A549 (cell line): Measurements from ENCODE around the gene ZBTB47. TPM values are rescaled to one million over a fixed set of nuclear protein-coding genes. Genes with fewer than 3 reads are reported as not detected.

Source experiments
- ATAC-seq, 2 experiments: fragments of 200-7000 bp in 1 of 2; fragments of >200 bp in 1 of 2; cut with Nextera tagmentation in 1 of 2; cut with Tn5 transposase in 1 of 2; 3 replicates each; pipeline versions ENCODE4 v1.8.0 to v1.9.1; 2018 to 2020; ENCODE audit warnings: mild to moderate bottlenecking in 1 of 2, moderate library complexity in 1 of 2
- CTCF ChIA-PET: fragments of 300-600 bp; sonication (Branson Sonifier 250); formaldehyde crosslinking; extraction: SDS; loops from one replicate; lab custom pipeline; 2021; ENCODE audit warnings: antibody characterized with exemption, inconsistent platforms; lab: Yijun Ruan, JAX
- POLR2A ChIA-PET: fragments of 350-600 bp; formaldehyde crosslinking; extraction: SDS; loops from one replicate; lab custom pipeline; 2021; ENCODE audit warnings: antibody characterized with exemption, inconsistent platforms; lab: Yijun Ruan, JAX
- DNase-seq, 2 experiments: peaks; one replicate each; pipeline versions ENCODE4 v3.0.0 to v3.0.0-alpha.2; 2011 to 2016; ENCODE audit warnings: low read depth in 1 of 2, low spot score in 1 of 2
- FAIRE-seq: peaks from 2 replicates; lab custom pipeline; 2011; peaks lifted over from hg19 to GRCh38; lab: Jason Lieb, UNC
- H3K27ac ChIP-seq, 2 experiments: fragments of >200 bp; sonication (Bioruptor Twin); formaldehyde crosslinking; 3 replicates each; pipeline ENCODE4 v1.5.1; 2016 to 2017
- H3K4me1 ChIP-seq: fragments of >200 bp; sonication (Bioruptor Twin); formaldehyde crosslinking; 3 replicates; pipeline ENCODE4 v1.6.1; 2016
- H3K4me2 ChIP-seq: fragments of >200 bp; sonication (Bioruptor Twin); formaldehyde crosslinking; 3 replicates; pipeline ENCODE4 v1.6.1; 2016
- H3K4me3 ChIP-seq: fragments of >200 bp; sonication (Bioruptor Twin); formaldehyde crosslinking; 3 replicates; pipeline ENCODE4 v1.5.1; 2016
- H3K9me3 ChIP-seq: fragments of >200 bp; sonication (Bioruptor Twin); formaldehyde crosslinking; 3 replicates; pipeline ENCODE4 v1.6.1; 2016
- BHLHE40 ChIP-seq: IDR thresholded peaks from 2 replicates; pipeline ENCODE4 v1.6.1; 2012; ENCODE audit warnings: low read depth, low read length, inconsistent platforms
- CEBPB ChIP-seq, 2 experiments: fragments of >200 bp in 1 of 2; sonication (Bioruptor Twin) in 1 of 2; formaldehyde crosslinking in 1 of 2; IDR thresholded peaks; 2 replicates each; pipeline ENCODE4 v1.6.1; 2012 to 2016
- CHD2 ChIP-seq: fragments of 150-350 bp; IDR thresholded peaks from 2 replicates; pipeline ENCODE4 v1.6.1; 2014; ENCODE audit warnings: low read length; ENCODE audit not compliant: partially characterized antibody
- CHD4 ChIP-seq: fragments of 200-600 bp; sonication (generic); IDR thresholded peaks from 2 replicates; pipeline ENCODE4 v1.6.1; 2016; ENCODE audit warnings: antibody characterized with exemption, mild to moderate bottlenecking, borderline replicate concordance
- JUN ChIP-seq, 2 experiments: fragments of >200 bp; sonication (Bioruptor Twin); formaldehyde crosslinking; IDR thresholded peaks; 2 replicates in 1 of 2; 3 replicates in 1 of 2; pipeline ENCODE4 v1.6.1; 2016 to 2017
- KDM1A ChIP-seq: fragments of 200-600 bp; sonication (generic); IDR thresholded peaks from 2 replicates; pipeline ENCODE4 v1.6.1; 2016; ENCODE audit warnings: low read depth, mild to moderate bottlenecking
- POLR2AphosphoS2 ChIP-seq: conservative IDR thresholded peaks from 2 replicates; pipeline ENCODE4 v1.6.1; 2012; ENCODE audit warnings: low read length, improper control_type of control experiment, inconsistent platforms
- RARB ChIP-seq: fragments of 250-450 bp; sonication (Bioruptor Pico); IDR thresholded peaks from 2 replicates; pipeline ENCODE4 v1.8.0; 2021; ENCODE audit warnings: mild to moderate bottlenecking, moderate library complexity
- RNF2 ChIP-seq: fragments of 200-600 bp; sonication (generic); IDR thresholded peaks from 2 replicates; pipeline ENCODE4 v1.6.1; 2016; ENCODE audit warnings: low read depth, mild to moderate bottlenecking, antibody characterized with exemption, moderate library complexity, borderline replicate concordance
- SMC3 ChIP-seq: fragments of >200 bp; sonication (Bioruptor Twin); formaldehyde crosslinking; IDR thresholded peaks from 3 replicates; pipeline ENCODE4 v1.6.1; 2018; ENCODE audit warnings: inconsistent platforms
- TFCP2L1 ChIP-seq: fragments of 250-450 bp; sonication (Bioruptor Pico); IDR thresholded peaks from 2 replicates; pipeline ENCODE4 v1.5.0; 2021; ENCODE audit warnings: mild to moderate bottlenecking
- ZC3H11A ChIP-seq: fragments of 450-650 bp; IDR thresholded peaks from 2 replicates; pipeline ENCODE4 v1.6.1; 2014; ENCODE audit warnings: antibody characterized with exemption, mild to moderate bottlenecking
- ZSCAN20 ChIP-seq: fragments of 250-450 bp; sonication (Bioruptor Pico); IDR thresholded peaks from 2 replicates; pipeline ENCODE4 v1.8.0; 2022; ENCODE audit warnings: mild to moderate bottlenecking, moderate library complexity
- WGBS: methylation state at CpG from one replicate; pipeline ENCODE4 v1.1.6; 2017; ENCODE audit errors: missing lambda C conversion rate; 5-methylcytosine and 5-hydroxymethylcytosine counted together
- polyA plus RNA-seq, 4 experiments: library from polyadenylated mRNA; depleted of rRNA in 3 of 4; stranded (reverse); fragments of >200 nt; fragmentation: RNase III in 1 of 4; extraction: RNeasy Plus Mini Kit Qiagen cat#74134 plus additional on column Dnase treatment in 1 of 4; gene quantifications; 2 replicates in 3 of 4; 3 replicates in 1 of 4; pipeline ENCODE4 v1.2.3, GENCODE V29; 2011 to 2017
- TF ChIP-seq, protein P1 (sequence below): IDR thresholded peaks from 2 replicates; pipeline ENCODE4 v1.6.1; 2012; ENCODE audit warnings: low read depth, borderline replicate concordance
- TF ChIP-seq, protein P2 (sequence below): IDR thresholded peaks from 2 replicates; pipeline ENCODE4 v1.6.1; 2012
- TF ChIP-seq, protein P3 (sequence below): fragments of >200 bp; sonication (Bioruptor Twin); formaldehyde crosslinking; IDR thresholded peaks from 3 replicates; pipeline ENCODE4 v1.6.1; 2016
- TF ChIP-seq, protein P4 (sequence below): fragments of >200 bp; sonication (Bioruptor Twin); formaldehyde crosslinking; IDR thresholded peaks from 2 replicates; pipeline ENCODE4 v1.6.1; 2016

The ZBTB47 gene
- polyA plus RNA-seq, 2 of the 4 experiments (the other 2 are of a cell fraction), result 2.5 to 6.8 TPM

DNA sequence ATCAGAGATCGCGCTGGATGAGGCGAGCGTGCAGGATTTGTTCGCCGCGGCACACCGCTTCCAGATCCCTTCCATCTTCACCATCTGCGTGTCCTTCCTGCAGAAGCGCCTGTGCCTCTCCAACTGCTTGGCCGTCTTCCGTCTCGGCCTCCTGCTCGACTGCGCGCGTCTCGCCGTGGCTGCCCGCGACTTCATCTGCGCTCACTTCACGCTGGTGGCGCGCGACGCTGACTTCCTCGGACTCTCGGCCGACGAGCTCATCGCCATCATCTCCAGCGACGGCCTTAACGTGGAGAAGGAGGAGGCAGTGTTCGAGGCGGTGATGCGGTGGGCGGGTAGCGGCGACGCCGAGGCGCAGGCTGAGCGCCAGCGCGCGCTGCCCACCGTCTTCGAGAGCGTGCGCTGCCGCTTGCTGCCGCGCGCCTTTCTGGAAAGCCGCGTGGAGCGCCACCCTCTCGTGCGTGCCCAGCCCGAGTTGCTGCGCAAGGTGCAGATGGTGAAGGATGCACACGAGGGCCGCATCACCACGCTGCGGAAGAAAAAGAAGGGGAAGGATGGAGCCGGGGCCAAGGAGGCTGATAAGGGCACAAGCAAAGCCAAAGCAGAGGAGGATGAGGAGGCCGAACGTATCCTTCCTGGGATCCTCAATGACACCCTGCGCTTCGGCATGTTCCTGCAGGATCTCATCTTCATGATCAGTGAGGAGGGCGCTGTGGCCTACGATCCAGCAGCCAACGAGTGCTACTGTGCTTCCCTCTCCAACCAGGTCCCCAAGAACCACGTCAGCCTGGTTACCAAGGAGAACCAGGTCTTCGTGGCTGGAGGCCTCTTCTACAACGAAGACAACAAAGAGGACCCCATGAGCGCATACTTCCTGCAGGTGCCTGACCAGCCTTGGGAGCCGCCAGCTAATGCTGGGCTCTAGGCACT lies 32.7 kb downstream of the ZBTB47 start:
- no peak for DNase-seq
- H3K4me2 ChIP-seq, result no peak overlapping the region
- TF ChIP-seq RARB (CRISPR knock-in tag) (no peak), TFCP2L1 (CRISPR knock-in tag) (no peak), CHD4 (no peak)
- FAIRE-seq, result no peak
- no peak overlapping the region for H3K4me3 ChIP-seq
- H3K9me3 ChIP-seq, result no peaks in the 10 kb centered on the region
- no peak for ATAC-seq
- no peak overlapping the region for H3K27ac ChIP-seq
- WGBS, result 88% methylated on average over 57 of the region's 80 CpGs
- ChIA-PET CTCF (no interaction called here), POLR2A (no interaction called here)
- H3K4me1 ChIP-seq, result peaks cover 9% of the 10 kb centered on the region; the same call in 1 of the 3 replicates

DNA sequence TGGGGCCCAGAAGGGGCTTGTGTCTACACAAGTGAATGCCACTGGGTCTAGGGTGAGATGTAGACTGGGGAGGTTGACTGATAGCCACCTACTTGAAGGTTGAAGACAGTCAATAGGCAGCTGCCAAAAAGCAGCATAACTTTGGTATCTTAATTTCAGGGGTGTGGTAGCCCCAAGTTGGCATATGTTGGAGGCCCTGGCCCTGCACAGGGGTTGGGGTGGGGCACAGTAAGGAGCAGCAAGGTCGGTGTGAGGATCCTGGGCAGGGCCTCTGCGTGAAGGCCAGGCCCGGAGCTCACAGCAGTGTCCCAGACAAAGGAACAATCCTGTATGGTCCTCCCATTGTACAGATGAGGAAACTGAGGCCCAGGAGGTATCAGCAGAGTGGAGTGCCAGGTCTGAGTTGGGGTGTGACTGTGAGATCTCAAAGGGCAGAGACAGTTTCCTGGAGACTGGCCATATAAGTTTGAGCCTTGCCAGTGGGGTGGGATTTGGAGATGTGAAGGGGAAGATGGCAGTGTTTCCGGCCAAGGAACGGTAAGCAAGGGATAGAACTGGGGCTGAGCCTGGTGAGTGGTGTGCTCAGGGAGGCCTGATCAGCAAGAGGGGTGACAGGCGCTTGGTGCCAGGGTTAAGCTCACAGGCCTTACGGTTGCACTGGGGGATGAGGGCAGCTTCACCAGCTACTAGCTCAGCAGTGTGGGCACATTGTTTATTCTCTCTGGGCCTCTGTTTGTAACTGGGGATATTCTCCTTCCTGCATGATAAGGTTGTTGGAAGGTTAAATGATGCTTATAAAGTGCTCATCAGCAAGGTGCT lies 33.5 kb downstream of the ZBTB47 start:
- POLR2A ChIA-PET, result no interaction called here
- DNase-seq, result no peak

DNA sequence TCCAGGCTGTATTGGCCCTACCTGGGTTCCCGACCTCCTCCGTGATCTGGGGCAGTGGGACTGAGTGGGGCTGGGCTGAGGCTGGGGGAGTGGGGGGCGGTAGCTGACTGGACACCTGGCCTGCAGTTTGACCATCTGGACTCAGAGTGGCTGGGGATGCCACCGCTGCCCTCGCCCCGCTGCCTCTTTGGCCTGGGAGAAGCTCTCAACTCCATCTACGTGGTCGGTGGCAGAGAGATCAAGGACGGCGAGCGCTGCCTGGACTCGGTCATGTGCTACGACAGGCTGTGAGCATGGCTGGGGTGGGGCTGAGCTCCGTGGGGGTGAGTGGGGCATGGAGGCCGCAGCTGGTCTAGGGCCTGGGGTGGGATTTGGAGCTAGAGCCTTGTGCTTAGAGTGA lies 34.5 kb downstream of the ZBTB47 start:
- TF ChIP-seq JUN (IDR thresholded peaks at IDR 0.05) (no peak), CEBPB (IDR thresholded peaks at IDR 0.05) (no peak), ZC3H11A (no peak), POLR2AphosphoS2 (no peak), SMC3 (no peak), ZSCAN20 (CRISPR knock-in tag) (no peak), BHLHE40 (no peak), KDM1A (no peak), CHD2 (no peak)
- TF ChIP-seq, protein P1, sequence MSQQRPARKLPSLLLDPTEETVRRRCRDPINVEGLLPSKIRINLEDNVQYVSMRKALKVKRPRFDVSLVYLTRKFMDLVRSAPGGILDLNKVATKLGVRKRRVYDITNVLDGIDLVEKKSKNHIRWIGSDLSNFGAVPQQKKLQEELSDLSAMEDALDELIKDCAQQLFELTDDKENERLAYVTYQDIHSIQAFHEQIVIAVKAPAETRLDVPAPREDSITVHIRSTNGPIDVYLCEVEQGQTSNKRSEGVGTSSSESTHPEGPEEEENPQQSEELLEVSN, result no peak
- TF ChIP-seq, protein P2, sequence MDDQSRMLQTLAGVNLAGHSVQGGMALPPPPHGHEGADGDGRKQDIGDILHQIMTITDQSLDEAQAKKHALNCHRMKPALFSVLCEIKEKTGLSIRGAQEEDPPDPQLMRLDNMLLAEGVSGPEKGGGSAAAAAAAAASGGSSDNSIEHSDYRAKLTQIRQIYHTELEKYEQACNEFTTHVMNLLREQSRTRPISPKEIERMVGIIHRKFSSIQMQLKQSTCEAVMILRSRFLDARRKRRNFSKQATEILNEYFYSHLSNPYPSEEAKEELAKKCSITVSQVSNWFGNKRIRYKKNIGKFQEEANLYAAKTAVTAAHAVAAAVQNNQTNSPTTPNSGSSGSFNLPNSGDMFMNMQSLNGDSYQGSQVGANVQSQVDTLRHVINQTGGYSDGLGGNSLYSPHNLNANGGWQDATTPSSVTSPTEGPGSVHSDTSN, result no peak
- TF ChIP-seq, protein P3, sequence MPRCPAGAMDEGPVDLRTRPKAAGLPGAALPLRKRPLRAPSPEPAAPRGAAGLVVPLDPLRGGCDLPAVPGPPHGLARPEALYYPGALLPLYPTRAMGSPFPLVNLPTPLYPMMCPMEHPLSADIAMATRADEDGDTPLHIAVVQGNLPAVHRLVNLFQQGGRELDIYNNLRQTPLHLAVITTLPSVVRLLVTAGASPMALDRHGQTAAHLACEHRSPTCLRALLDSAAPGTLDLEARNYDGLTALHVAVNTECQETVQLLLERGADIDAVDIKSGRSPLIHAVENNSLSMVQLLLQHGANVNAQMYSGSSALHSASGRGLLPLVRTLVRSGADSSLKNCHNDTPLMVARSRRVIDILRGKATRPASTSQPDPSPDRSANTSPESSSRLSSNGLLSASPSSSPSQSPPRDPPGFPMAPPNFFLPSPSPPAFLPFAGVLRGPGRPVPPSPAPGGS, result no peak
- TF ChIP-seq, protein P4, sequence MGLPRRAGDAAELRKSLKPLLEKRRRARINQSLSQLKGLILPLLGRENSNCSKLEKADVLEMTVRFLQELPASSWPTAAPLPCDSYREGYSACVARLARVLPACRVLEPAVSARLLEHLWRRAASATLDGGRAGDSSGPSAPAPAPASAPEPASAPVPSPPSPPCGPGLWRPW, result no peak
- Histone ChIP-seq H3K4me3 (no peak overlapping the region), H3K4me2 (no peak overlapping the region), H3K9me3 (no peaks in the 10 kb centered on the region), H3K27ac (no peak overlapping the region), H3K4me1 (peaks cover 9% of the 10 kb centered on the region; the same call in 1 of the 3 replicates)
- CTCF ChIA-PET, result no interaction called here
- POLR2A ChIA-PET, result interaction anchor here (0.6 kb wide), 1 partner anchor 98 kb away, joined by 7 read pairs; no protein-coding TSS in a partner anchor
- WGBS, result 54% methylated on average over 3 of the region's 15 CpGs
- ATAC-seq (no peak), DNase-seq (no peak), FAIRE-seq (no peak)

More for the DNA sequence above, 33.5 kb downstream of the ZBTB47 start:
- WGBS, result 75% methylated on average over 7 of the region's 7 CpGs
- peaks cover 9% of the 10 kb centered on the region; the same call in 1 of the 3 replicates for H3K4me1 ChIP-seq
- no peak overlapping the region for H3K4me2 ChIP-seq
- no peak overlapping the region for H3K4me3 ChIP-seq
- no peak for FAIRE-seq
- TF ChIP-seq RNF2 (no peak), JUN (IDR thresholded peaks at IDR 0.05) (no peak), SMC3 (no peak)
- TF ChIP-seq, all 56 proteins: peak for 0
- no peak overlapping the region for H3K27ac ChIP-seq
- ATAC-seq, result no peak
- no peaks in the 10 kb centered on the region for H3K9me3 ChIP-seq
- CTCF ChIA-PET, result interaction anchor here (0.6 kb wide), 1 partner anchor 30 kb away, joined by 3 read pairs; no protein-coding TSS in a partner anchor
